ENCODE measurements around the gene SIRT3.

Gene SIRT3

DNA sequence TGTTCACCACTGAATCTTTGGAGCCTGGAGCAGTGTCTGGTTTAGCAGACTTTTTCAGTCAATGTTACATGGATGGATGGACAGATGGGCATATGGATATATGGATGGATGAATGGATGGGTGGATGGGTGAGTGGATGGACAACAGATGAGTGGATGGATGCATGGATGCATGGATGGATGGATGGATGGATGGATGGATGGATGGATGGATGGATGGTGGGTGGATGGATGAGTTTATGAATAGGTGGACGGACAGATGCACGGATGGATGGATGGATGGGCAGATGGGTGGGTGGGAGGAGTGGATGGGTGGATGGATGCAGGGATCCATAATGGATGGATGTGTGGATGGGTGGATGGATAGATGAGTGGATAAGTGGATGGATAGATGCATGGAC, 19.7 kb upstream of the SIRT3 start:
- Histone ChIP-seq H3K4ac (ENCODE audit: low read depth, low read length) (no peak overlapping the region), H3K9ac (ENCODE audit: low read length) (no peak overlapping the region), H2BK120ac (ENCODE audit: low read depth, low read length) (no peak overlapping the region), H3K23ac (ENCODE audit: low read length) (no peak overlapping the region), H4K5ac (ENCODE audit: low read length) (no peak overlapping the region), H3K27ac (ENCODE audit: low read depth, low read length) (no peak overlapping the region), H3K79me2 (ENCODE audit: control insufficient read depth, insufficient read depth, low read length) (no peaks in the 10 kb centered on the region), H3K18ac (ENCODE audit: low read length) (no peak overlapping the region), H3K4me2 (ENCODE audit: low read length) (no peak overlapping the region), H2BK5ac (ENCODE audit: low read length) (no peak overlapping the region), H2BK15ac (replicated peaks; ENCODE audit: low read depth) (no peak overlapping the region), H2AK5ac (ENCODE audit: low read length) (no peak overlapping the region), H3K36me3 (ENCODE audit: control insufficient read depth, insufficient read depth, low read length) (peaks cover 3% of the 10 kb centered on the region), H3K4me3 (ENCODE audit: low read length) (no peak overlapping the region), H3K27me3 (ENCODE audit: insufficient read depth, low read length, poor library complexity) (no peaks in the 10 kb centered on the region), H3K4me1 (ENCODE audit: control insufficient read depth, low read depth, low read length) (no peaks in the 10 kb centered on the region), H4K8ac (ENCODE audit: low read depth, low read length) (no peak overlapping the region), H3K79me1 (ENCODE audit: low read length) (no peaks in the 10 kb centered on the region), H3K56ac (ENCODE audit: low read length) (no peak overlapping the region)
- DNase-seq: no peak
- no CpG with 5 or more reads among the region's 2 CpGs for WGBS (ENCODE audit: extremely low coverage, insufficient coverage, low lambda C conversion rate)

DNA sequence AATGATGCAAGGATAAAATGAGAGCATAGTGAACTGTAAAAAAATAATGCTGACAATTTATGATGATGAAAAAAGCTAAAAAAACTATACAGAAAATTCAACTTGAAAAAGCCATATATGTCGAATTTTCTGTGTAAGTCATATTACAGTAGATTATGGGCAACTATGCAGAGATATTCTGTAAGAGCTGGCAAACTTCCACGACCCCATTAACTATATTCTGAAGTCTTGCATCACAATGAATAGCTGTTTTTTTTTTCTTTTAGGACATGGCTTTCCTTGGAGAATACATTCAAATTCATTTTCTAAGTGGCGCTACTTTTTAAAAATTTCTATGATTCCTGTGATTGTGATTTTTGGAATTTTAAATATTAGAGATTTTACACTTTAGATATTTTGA, 19.0 kb upstream of the SIRT3 start:
- Histone ChIP-seq H4K8ac (ENCODE audit: low read depth, low read length) (no peak overlapping the region), H2AK5ac (ENCODE audit: low read length) (no peak overlapping the region), H2BK5ac (ENCODE audit: low read length) (no peak overlapping the region), H3K23ac (ENCODE audit: low read length) (no peak overlapping the region), H3K4me2 (ENCODE audit: low read length) (no peak overlapping the region), H3K27me3 (ENCODE audit: insufficient read depth, low read length, poor library complexity) (no peaks in the 10 kb centered on the region), H3K9ac (ENCODE audit: low read length) (no peak overlapping the region), H3K4me3 (ENCODE audit: low read length) (no peak overlapping the region), H3K79me2 (ENCODE audit: control insufficient read depth, insufficient read depth, low read length) (no peaks in the 10 kb centered on the region), H2BK15ac (replicated peaks; ENCODE audit: low read depth) (no peak overlapping the region), H3K4ac (ENCODE audit: low read depth, low read length) (no peak overlapping the region), H3K4me1 (ENCODE audit: control insufficient read depth, low read depth, low read length) (no peaks in the 10 kb centered on the region), H3K56ac (ENCODE audit: low read length) (no peak overlapping the region), H3K18ac (ENCODE audit: low read length) (no peak overlapping the region), H2BK120ac (ENCODE audit: low read depth, low read length) (no peak overlapping the region), H4K5ac (ENCODE audit: low read length) (no peak overlapping the region), H3K79me1 (ENCODE audit: low read length) (no peaks in the 10 kb centered on the region), H3K27ac (ENCODE audit: low read depth, low read length) (no peak overlapping the region), H3K36me3 (ENCODE audit: control insufficient read depth, insufficient read depth, low read length) (peaks cover 3% of the 10 kb centered on the region)
- no peak for DNase-seq
- WGBS (ENCODE audit: extremely low coverage, insufficient coverage, low lambda C conversion rate): no CpG with 5 or more reads among the region's 3 CpGs

DNA sequence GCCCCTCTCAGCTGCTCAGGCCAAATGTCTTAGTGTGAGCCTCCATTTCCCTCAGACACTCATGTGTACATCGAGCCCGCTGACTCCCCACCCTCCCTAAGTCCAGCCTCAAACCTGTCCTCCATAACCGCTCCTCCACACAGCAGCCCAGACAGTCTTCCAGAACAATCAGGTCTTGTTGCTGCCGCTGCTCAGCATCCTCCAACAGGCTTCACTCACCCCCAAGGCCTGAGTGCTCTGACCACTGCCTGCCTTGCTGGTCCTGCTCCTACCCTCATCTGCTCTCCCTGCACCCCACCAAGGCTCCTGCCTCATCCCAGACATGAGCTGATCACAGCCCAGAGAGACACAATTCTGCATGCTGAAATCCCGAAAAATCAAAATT, 17.7 kb upstream of the SIRT3 start:
- Histone ChIP-seq H3K4me1 (ENCODE audit: control insufficient read depth, low read depth, low read length) (no peaks in the 10 kb centered on the region), H3K18ac (ENCODE audit: low read length) (no peak overlapping the region), H3K23ac (ENCODE audit: low read length) (no peak overlapping the region), H3K56ac (ENCODE audit: low read length) (no peak overlapping the region), H3K27ac (ENCODE audit: low read depth, low read length) (no peak overlapping the region), H3K79me2 (ENCODE audit: control insufficient read depth, insufficient read depth, low read length) (no peaks in the 10 kb centered on the region), H2BK15ac (replicated peaks; ENCODE audit: low read depth) (no peak overlapping the region), H2BK5ac (ENCODE audit: low read length) (no peak overlapping the region), H3K4ac (ENCODE audit: low read depth, low read length) (no peak overlapping the region), H4K5ac (ENCODE audit: low read length) (no peak overlapping the region), H3K4me3 (ENCODE audit: low read length) (no peak overlapping the region), H4K8ac (ENCODE audit: low read depth, low read length) (no peak overlapping the region), H3K9ac (ENCODE audit: low read length) (no peak overlapping the region), H2BK120ac (ENCODE audit: low read depth, low read length) (no peak overlapping the region), H3K4me2 (ENCODE audit: low read length) (no peak overlapping the region), H3K79me1 (ENCODE audit: low read length) (no peaks in the 10 kb centered on the region), H2AK5ac (ENCODE audit: low read length) (no peak overlapping the region), H3K36me3 (ENCODE audit: control insufficient read depth, insufficient read depth, low read length) (peaks cover 5% of the 10 kb centered on the region), H3K27me3 (ENCODE audit: insufficient read depth, low read length, poor library complexity) (no peaks in the 10 kb centered on the region)
- WGBS (ENCODE audit: extremely low coverage, insufficient coverage, low lambda C conversion rate): no CpG with 5 or more reads among the region's 5 CpGs
- DNase-seq: no peak

DNA sequence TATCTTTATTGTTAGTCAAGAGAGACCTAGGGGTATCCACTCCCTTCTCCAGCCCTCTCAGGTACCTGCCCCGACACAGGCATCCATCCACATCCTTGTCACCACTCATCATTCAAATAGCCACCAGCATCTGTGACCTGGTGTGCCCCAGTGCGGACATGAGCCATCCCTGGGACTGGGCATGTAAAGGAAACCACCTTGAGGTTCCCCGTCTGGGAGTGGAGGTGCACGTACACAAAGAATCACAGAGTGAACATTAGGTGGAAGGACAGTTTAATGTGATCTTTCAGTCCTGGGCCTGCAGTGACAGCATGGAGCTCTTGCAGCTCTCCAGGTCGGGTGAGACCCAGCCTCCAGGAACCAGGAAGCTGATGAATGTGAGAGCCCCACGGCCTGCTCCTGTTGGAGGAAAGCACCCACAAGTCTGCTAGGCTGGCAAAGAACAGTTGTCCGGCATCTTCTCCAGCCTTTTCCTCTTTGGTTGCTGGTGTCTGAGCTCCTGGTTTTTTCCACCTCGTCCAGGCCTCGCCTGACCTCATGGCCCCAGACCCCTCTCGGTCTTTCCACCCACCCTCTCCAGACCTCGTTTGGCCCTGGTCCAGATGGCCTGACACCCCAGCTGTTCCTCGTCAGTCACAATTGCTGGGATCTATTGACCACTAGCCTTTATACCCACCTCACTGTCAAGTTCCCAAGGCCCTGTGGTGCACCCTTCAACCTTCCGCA, 17.2 kb upstream of the SIRT3 start:
- Histone ChIP-seq H2BK120ac (ENCODE audit: low read depth, low read length) (no peak overlapping the region), H3K27me3 (ENCODE audit: insufficient read depth, low read length, poor library complexity) (no peaks in the 10 kb centered on the region), H4K5ac (ENCODE audit: low read length) (no peak overlapping the region), H3K4me3 (ENCODE audit: low read length) (no peak overlapping the region), H3K79me1 (ENCODE audit: low read length) (no peaks in the 10 kb centered on the region), H2BK15ac (replicated peaks; ENCODE audit: low read depth) (no peak overlapping the region), H3K4me1 (ENCODE audit: control insufficient read depth, low read depth, low read length) (no peaks in the 10 kb centered on the region), H2AK5ac (ENCODE audit: low read length) (no peak overlapping the region), H4K8ac (ENCODE audit: low read depth, low read length) (no peak overlapping the region), H3K79me2 (ENCODE audit: control insufficient read depth, insufficient read depth, low read length) (no peaks in the 10 kb centered on the region), H3K9ac (ENCODE audit: low read length) (no peak overlapping the region), H3K4ac (ENCODE audit: low read depth, low read length) (no peak overlapping the region), H3K36me3 (ENCODE audit: control insufficient read depth, insufficient read depth, low read length) (peaks cover 7% of the 10 kb centered on the region), H3K23ac (ENCODE audit: low read length) (no peak overlapping the region), H2BK5ac (ENCODE audit: low read length) (no peak overlapping the region), H3K18ac (ENCODE audit: low read length) (no peak overlapping the region), H3K4me2 (ENCODE audit: low read length) (no peak overlapping the region), H3K56ac (ENCODE audit: low read length) (no peak overlapping the region), H3K27ac (ENCODE audit: low read depth, low read length) (no peak overlapping the region)
- no peak for DNase-seq
- no CpG with 5 or more reads among the region's 13 CpGs for WGBS (ENCODE audit: extremely low coverage, insufficient coverage, low lambda C conversion rate)

DNA sequence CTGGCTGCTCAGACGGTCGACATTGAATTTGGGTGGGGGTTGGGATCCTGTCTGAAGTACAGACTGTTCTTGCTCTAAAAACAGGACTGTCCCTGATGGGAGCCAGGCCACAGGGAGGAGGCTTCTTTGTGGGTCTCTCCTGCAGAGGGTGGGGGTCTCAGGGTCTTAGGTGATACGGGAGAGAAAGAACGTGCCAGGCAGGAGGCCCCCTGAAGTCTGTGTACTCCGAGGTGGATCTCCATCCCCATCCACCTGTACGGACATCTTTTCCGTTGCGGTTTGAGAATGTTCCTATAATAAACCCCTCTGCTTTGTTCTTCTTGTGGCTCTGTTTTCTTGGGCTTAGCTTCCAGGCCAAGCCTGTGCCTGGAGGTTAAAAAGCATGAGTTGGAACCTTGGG, 16.5 kb upstream of the SIRT3 start:
- peaks cover 7% of the 10 kb centered on the region for H3K36me3 ChIP-seq (ENCODE audit: control insufficient read depth, insufficient read depth, low read length)
- no peak for DNase-seq

DNA sequence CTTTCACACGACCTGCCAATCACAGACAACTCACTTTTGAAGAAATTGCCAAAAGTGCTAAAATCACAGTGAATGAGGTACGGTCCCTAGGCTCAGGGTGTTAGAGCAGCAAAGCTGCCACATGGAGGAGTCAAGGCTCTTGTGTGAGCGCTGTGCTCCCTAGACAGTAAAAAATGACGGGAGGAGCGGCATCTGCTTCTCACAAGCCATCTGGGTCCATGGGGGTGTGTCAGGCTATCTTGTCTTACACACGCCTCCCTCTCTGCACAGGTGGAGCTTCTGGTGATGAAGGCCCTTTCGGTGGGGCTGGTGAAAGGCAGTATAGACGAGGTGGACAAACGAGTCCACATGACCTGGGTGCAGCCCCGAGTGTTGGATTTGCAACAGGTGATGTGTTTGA, 15.4 kb upstream of the SIRT3 start:
- Histone ChIP-seq H3K23ac (ENCODE audit: low read length) (no peak overlapping the region), H3K4me3 (ENCODE audit: low read length) (no peak overlapping the region), H3K79me1 (ENCODE audit: low read length) (no peaks in the 10 kb centered on the region), H3K36me3 (ENCODE audit: control insufficient read depth, insufficient read depth, low read length) (peaks cover 9% of the 10 kb centered on the region), H3K27me3 (ENCODE audit: insufficient read depth, low read length, poor library complexity) (no peaks in the 10 kb centered on the region), H3K79me2 (ENCODE audit: control insufficient read depth, insufficient read depth, low read length) (no peaks in the 10 kb centered on the region), H2AK5ac (ENCODE audit: low read length) (no peak overlapping the region), H3K27ac (ENCODE audit: low read depth, low read length) (no peak overlapping the region), H3K4ac (ENCODE audit: low read depth, low read length) (no peak overlapping the region), H4K5ac (ENCODE audit: low read length) (no peak overlapping the region), H2BK5ac (ENCODE audit: low read length) (no peak overlapping the region), H3K18ac (ENCODE audit: low read length) (no peak overlapping the region), H3K4me1 (ENCODE audit: control insufficient read depth, low read depth, low read length) (no peaks in the 10 kb centered on the region), H4K8ac (ENCODE audit: low read depth, low read length) (no peak overlapping the region), H3K56ac (ENCODE audit: low read length) (no peak overlapping the region), H2BK120ac (ENCODE audit: low read depth, low read length) (no peak overlapping the region), H3K4me2 (ENCODE audit: low read length) (no peak overlapping the region), H3K9ac (ENCODE audit: low read length) (no peak overlapping the region), H2BK15ac (replicated peaks; ENCODE audit: low read depth) (no peak overlapping the region)
- DNase-seq: no peak
- no CpG with 5 or more reads among the region's 10 CpGs for WGBS (ENCODE audit: extremely low coverage, insufficient coverage, low lambda C conversion rate)

More for the DNA sequence above, 16.5 kb upstream of the SIRT3 start:
- Histone ChIP-seq H4K8ac (ENCODE audit: low read depth, low read length) (no peak overlapping the region), H3K79me2 (ENCODE audit: control insufficient read depth, insufficient read depth, low read length) (no peaks in the 10 kb centered on the region), H2BK120ac (ENCODE audit: low read depth, low read length) (no peak overlapping the region), H3K4ac (ENCODE audit: low read depth, low read length) (no peak overlapping the region), H3K27ac (ENCODE audit: low read depth, low read length) (no peak overlapping the region), H3K9ac (ENCODE audit: low read length) (no peak overlapping the region), H2BK15ac (replicated peaks; ENCODE audit: low read depth) (no peak overlapping the region), H2BK5ac (ENCODE audit: low read length) (no peak overlapping the region), H3K4me2 (ENCODE audit: low read length) (no peak overlapping the region), H3K79me1 (ENCODE audit: low read length) (no peaks in the 10 kb centered on the region), H3K23ac (ENCODE audit: low read length) (no peak overlapping the region), H3K27me3 (ENCODE audit: insufficient read depth, low read length, poor library complexity) (no peaks in the 10 kb centered on the region), H3K4me3 (ENCODE audit: low read length) (no peak overlapping the region), H3K56ac (ENCODE audit: low read length) (no peak overlapping the region), H2AK5ac (ENCODE audit: low read length) (no peak overlapping the region), H3K18ac (ENCODE audit: low read length) (no peak overlapping the region), H4K5ac (ENCODE audit: low read length) (no peak overlapping the region), H3K4me1 (ENCODE audit: control insufficient read depth, low read depth, low read length) (no peaks in the 10 kb centered on the region)
- no CpG with 5 or more reads among the region's 8 CpGs for WGBS (ENCODE audit: extremely low coverage, insufficient coverage, low lambda C conversion rate)
